Measurements from ENCODE around the gene MELTF. TPM values are rescaled to one million over a fixed set of nuclear protein-coding genes. Genes with fewer than 3 reads are reported as not detected.
"Not testable (repeated sequence)": the region's sequence is repeated elsewhere in the genome, so short reads cannot be mapped to it uniquely, and the experiment has no call there.

The MELTF gene
- total RNA-seq (1 to 10 TPM; 3.9 to 6.0 TPM), polyA plus RNA-seq (ENCODE audit: insufficient read length in 2 of 2) (10 to 100 TPM in 1 of 2 donors, 1 to 10 TPM in 1; 9.4 to 11.6 TPM)
- long read RNA-seq, donor 1, partial matches to known transcripts: 31 of 46 reads
- long read RNA-seq, donor 1, other reads (novel, unspliced or antisense): 13 of 46 reads
- long read RNA-seq, donor 2, partial matches to known transcripts: 7 of 18 reads
- long read RNA-seq, donor 2, other reads (novel, unspliced or antisense): 11 of 18 reads
- long read RNA-seq, donor 3, partial matches to known transcripts: 12 of 19 reads
- long read RNA-seq, donor 3, other reads (novel, unspliced or antisense): 6 of 19 reads
- long read RNA-seq, donor 4, partial matches to known transcripts: 13 of 13 reads
- long read RNA-seq, donor 4, other reads (novel, unspliced or antisense): 0 of 13 reads

GRCh38 chr3:197029511-197030167 is at the start of gene MELTF:
Gene MELTF (minus strand): TSS chr3:197029817. CDS start chr3:197029702, 115 bp downstream.
- 1% methylated on average over 57 of the region's 60 CpGs for WGBS (ENCODE audit: insufficient coverage)
- peak in 1 of 6 donors; percentile 63 for DNase-seq (ENCODE audit: low read depth in 4 of 6, low spot score in 6 of 6)

GRCh38 chr3:197076415-197076814 is 46.8 kb upstream of the MELTF start:
- Histone ChIP-seq H3K36me3 (ENCODE audit: control insufficient read depth, insufficient read depth, low read length) (no peaks in the 10 kb centered on the region), H3K9me3 (ENCODE audit: control insufficient read depth, insufficient read depth, low read length) (no peaks in the 10 kb centered on the region), H3K4me3 (ENCODE audit: low read depth, low read length) (no peak overlapping the region), H3K27ac (ENCODE audit: low read depth, low read length) (no peak overlapping the region), H3K4me1 (ENCODE audit: control insufficient read depth, insufficient read depth, low read length) (no peaks in the 10 kb centered on the region), H3K27me3 (ENCODE audit: control insufficient read depth, insufficient read depth, low read length) (no peaks in the 10 kb centered on the region)
- DNase-seq (ENCODE audit: low read depth in 4 of 6, low spot score in 6 of 6): peak in 5 of 6 donors; percentile 3 to 58 (median 12)
- WGBS (ENCODE audit: insufficient coverage): 50% methylated on average over 2 of the region's 4 CpGs

More at GRCh38 chr3:197029511-197030167, at the start of gene MELTF:
- Histone ChIP-seq H3K4me3 (ENCODE audit: low read depth, low read length) (peak within 1 kb of the TSS; percentile 12), H3K9me3 (ENCODE audit: control insufficient read depth, insufficient read depth, low read length) (no peaks in the 10 kb centered on the region), H3K4me1 (ENCODE audit: control insufficient read depth, insufficient read depth, low read length) (peaks cover 18% of the 10 kb centered on the region), H3K27ac (ENCODE audit: low read depth, low read length) (no peak within 1 kb of the TSS), H3K27me3 (ENCODE audit: control insufficient read depth, insufficient read depth, low read length) (peaks cover 31% of the 10 kb centered on the region), H3K36me3 (ENCODE audit: control insufficient read depth, insufficient read depth, low read length) (peaks cover 3% of the 10 kb centered on the region)

GRCh38 chr3:197068077-197068476 is 38.5 kb upstream of the MELTF start:
- no peak for DNase-seq (ENCODE audit: low read depth in 4 of 6, low spot score in 6 of 6)
- no peaks in the 10 kb centered on the region for H3K9me3 ChIP-seq (ENCODE audit: control insufficient read depth, insufficient read depth, low read length)
- H3K27me3 ChIP-seq (ENCODE audit: control insufficient read depth, insufficient read depth, low read length): no peaks in the 10 kb centered on the region
- no peaks in the 10 kb centered on the region for H3K4me1 ChIP-seq (ENCODE audit: control insufficient read depth, insufficient read depth, low read length)
- H3K27ac ChIP-seq (ENCODE audit: low read depth, low read length): no peak overlapping the region
- H3K4me3 ChIP-seq (ENCODE audit: low read depth, low read length): no peak overlapping the region
- WGBS (ENCODE audit: insufficient coverage): no CpG with 5 or more reads among the region's 1 CpG
- H3K36me3 ChIP-seq (ENCODE audit: control insufficient read depth, insufficient read depth, low read length): peaks cover 6% of the 10 kb centered on the region

- no peak for DNase-seq (ENCODE audit: low read depth in 4 of 6, low spot score in 6 of 6)
- Histone ChIP-seq H3K36me3 (ENCODE audit: control insufficient read depth, insufficient read depth, low read length) (peaks cover 6% of the 10 kb centered on the region), H3K27me3 (ENCODE audit: control insufficient read depth, insufficient read depth, low read length) (no peaks in the 10 kb centered on the region), H3K4me3 (ENCODE audit: low read depth, low read length) (no peak overlapping the region), H3K9me3 (ENCODE audit: control insufficient read depth, insufficient read depth, low read length) (no peaks in the 10 kb centered on the region), H3K27ac (ENCODE audit: low read depth, low read length) (no peak overlapping the region), H3K4me1 (ENCODE audit: control insufficient read depth, insufficient read depth, low read length) (no peaks in the 10 kb centered on the region)
- WGBS (ENCODE audit: insufficient coverage): 100% methylated on average over 1 of the region's 1 CpG
Observed at GRCh38 chr3:197064771-197065170, 35.2 kb upstream of the MELTF start.

GRCh38 chr3:197062446-197062845 is 32.8 kb upstream of the MELTF start:
- H3K27ac ChIP-seq (ENCODE audit: low read depth, low read length): no peak overlapping the region
- peak in 1 of 6 donors; percentile 55 for DNase-seq (ENCODE audit: low read depth in 4 of 6, low spot score in 6 of 6)
- H3K9me3 ChIP-seq (ENCODE audit: control insufficient read depth, insufficient read depth, low read length): no peaks in the 10 kb centered on the region
- no peaks in the 10 kb centered on the region for H3K27me3 ChIP-seq (ENCODE audit: control insufficient read depth, insufficient read depth, low read length)
- H3K4me3 ChIP-seq (ENCODE audit: low read depth, low read length): no peak overlapping the region
- no peaks in the 10 kb centered on the region for H3K4me1 ChIP-seq (ENCODE audit: control insufficient read depth, insufficient read depth, low read length)
- peaks cover 12% of the 10 kb centered on the region for H3K36me3 ChIP-seq (ENCODE audit: control insufficient read depth, insufficient read depth, low read length)
- WGBS (ENCODE audit: insufficient coverage): no CpG with 5 or more reads among the region's 4 CpGs

GRCh38 chr3:197051637-197052036 is 22.0 kb upstream of the MELTF start:
- not testable (repeated sequence) for DNase-seq (ENCODE audit: low read depth in 4 of 6, low spot score in 6 of 6); H3K4me3 ChIP-seq (ENCODE audit: low read depth, low read length); H3K9me3 ChIP-seq (ENCODE audit: control insufficient read depth, insufficient read depth, low read length); H3K27ac ChIP-seq (ENCODE audit: low read depth, low read length); H3K4me1 ChIP-seq (ENCODE audit: control insufficient read depth, insufficient read depth, low read length); H3K27me3 ChIP-seq (ENCODE audit: control insufficient read depth, insufficient read depth, low read length)
- WGBS (ENCODE audit: insufficient coverage): no CpG with 5 or more reads among the region's 6 CpGs
- H3K36me3 ChIP-seq (ENCODE audit: control insufficient read depth, insufficient read depth, low read length): peaks cover 24% of the 10 kb centered on the region

GRCh38 chr3:197050511-197050910 is 20.9 kb upstream of the MELTF start:
- Histone ChIP-seq H3K27ac (ENCODE audit: low read depth, low read length) (no peak overlapping the region), H3K4me3 (ENCODE audit: low read depth, low read length) (no peak overlapping the region), H3K36me3 (ENCODE audit: control insufficient read depth, insufficient read depth, low read length) (peaks cover 25% of the 10 kb centered on the region), H3K4me1 (ENCODE audit: control insufficient read depth, insufficient read depth, low read length) (no peaks in the 10 kb centered on the region), H3K27me3 (ENCODE audit: control insufficient read depth, insufficient read depth, low read length) (no peaks in the 10 kb centered on the region), H3K9me3 (ENCODE audit: control insufficient read depth, insufficient read depth, low read length) (no peaks in the 10 kb centered on the region)
- no peak for DNase-seq (ENCODE audit: low read depth in 4 of 6, low spot score in 6 of 6)
- 100% methylated on average over 1 of the region's 2 CpGs for WGBS (ENCODE audit: insufficient coverage)

- no peak overlapping the region for H3K4me3 ChIP-seq (ENCODE audit: low read depth, low read length)
- H3K27me3 ChIP-seq (ENCODE audit: control insufficient read depth, insufficient read depth, low read length): no peaks in the 10 kb centered on the region
- no peak overlapping the region for H3K27ac ChIP-seq (ENCODE audit: low read depth, low read length)
- H3K36me3 ChIP-seq (ENCODE audit: control insufficient read depth, insufficient read depth, low read length): peaks cover 3% of the 10 kb centered on the region
- no peaks in the 10 kb centered on the region for H3K4me1 ChIP-seq (ENCODE audit: control insufficient read depth, insufficient read depth, low read length)
- DNase-seq (ENCODE audit: low read depth in 4 of 6, low spot score in 6 of 6): no peak
- no peaks in the 10 kb centered on the region for H3K9me3 ChIP-seq (ENCODE audit: control insufficient read depth, insufficient read depth, low read length)
- no CpG with 5 or more reads among the region's 4 CpGs for WGBS (ENCODE audit: insufficient coverage)
Observed at GRCh38 chr3:197042539-197042938, 12.9 kb upstream of the MELTF start.

- H3K27ac ChIP-seq (ENCODE audit: low read depth, low read length): no peak overlapping the region
- no peak overlapping the region for H3K4me3 ChIP-seq (ENCODE audit: low read depth, low read length)
- H3K27me3 ChIP-seq (ENCODE audit: control insufficient read depth, insufficient read depth, low read length): no peaks in the 10 kb centered on the region
- H3K36me3 ChIP-seq (ENCODE audit: control insufficient read depth, insufficient read depth, low read length): peaks cover 3% of the 10 kb centered on the region
- H3K9me3 ChIP-seq (ENCODE audit: control insufficient read depth, insufficient read depth, low read length): no peaks in the 10 kb centered on the region
- no peaks in the 10 kb centered on the region for H3K4me1 ChIP-seq (ENCODE audit: control insufficient read depth, insufficient read depth, low read length)
- peak in 2 of 6 donors; percentile 20 to 42 for DNase-seq (ENCODE audit: low read depth in 4 of 6, low spot score in 6 of 6)
- 57% methylated on average over 1 of the region's 6 CpGs for WGBS (ENCODE audit: insufficient coverage)
Observed at GRCh38 chr3:197041875-197042488, 12.4 kb upstream of the MELTF start.
